Measurements from ENCODE around the gene TOMM70.

GRCh38 chr3:100401674-100402041 lies 769 bp upstream of the TOMM70 start:
- TF ChIP-seq CTCF (IDR thresholded peaks at IDR 0.05; ENCODE audit: poor library complexity, severe bottlenecking): no peak
- TF ChIP-seq MXI1 (conservative IDR thresholded peaks at IDR 0.05; ENCODE audit: poor library complexity, severe bottlenecking): no peak
